Testis (tissue), 3 donors: ENCODE measurements around the gene CENPL. TPM values are rescaled to one million over a fixed set of nuclear protein-coding genes. Genes with fewer than 3 reads are reported as not detected.

Source experiments
- DNase-seq: peaks from one replicate; pipeline ENCODE4 v3.0.0-alpha.2; 2019
- H3K27ac ChIP-seq, 2 donors: fragments of 200-600 bp; sonication (generic); one replicate each; pipeline ENCODE4 v1.5.1; 2019
- H3K27me3 ChIP-seq: fragments of 200-600 bp; sonication (generic); one replicate; pipeline ENCODE4 v1.5.1; 2019
- H3K36me3 ChIP-seq: fragments of 200-600 bp; sonication (generic); one replicate; pipeline ENCODE4 v1.5.1; 2017; ENCODE audit warnings: low read depth; ENCODE audit errors: missing control alignments
- H3K4me1 ChIP-seq: fragments of 200-600 bp; sonication (generic); one replicate; pipeline ENCODE4 v1.5.1; 2019
- H3K4me3 ChIP-seq, 2 donors: fragments of 200-600 bp; sonication (generic); one replicate each; pipeline ENCODE4 v1.5.1; 2017 to 2019
- H3K9me3 ChIP-seq: fragments of 200-600 bp; sonication (generic); one replicate; pipeline ENCODE4 v1.5.1; 2017
- POLR2A ChIP-seq: fragments of 450-650 bp; IDR thresholded peaks from one replicate; pipeline ENCODE4 v1.6.1; 2017; ENCODE audit warnings: antibody characterized with exemption, mild to moderate bottlenecking, moderate library complexity
- WGBS, 2 donors: methylation state at CpG; one replicate each; pipeline ENCODE4 v1.1.5; 2018; 5-methylcytosine and 5-hydroxymethylcytosine counted together
- intact Hi-C: fragments of 100-400 bp; cut with DNase I; formaldehyde crosslinking; loops from one replicate; pipeline ENCODE4 v1.15.1; 2023; ENCODE audit warnings: low total_unique reads
- polyA plus RNA-seq: library from polyadenylated mRNA; stranded (reverse); fragments of 350-450 nt; fragmentation: Illumina TruSeq; extraction: RNeasy Lipid Tissue Mini Kit (QIAGEN cat#74804); gene quantifications from one replicate; pipeline ENCODE4 v1.2.3, GENCODE V29; 2014; ENCODE audit warnings: low read depth, low replicate concordance; ENCODE audit not compliant: insufficient read depth
- total RNA-seq, 2 donors: library from RNA; depleted of rRNA; stranded (reverse); fragments of >200 nt; gene quantifications; one replicate each; pipeline ENCODE4 v1.2.3, GENCODE V29; 2016
- TF ChIP-seq, protein P1 (sequence below), 3 experiments: fragments of 450-650 bp in 2 of 3; fragments of 200-600 bp in 1 of 3; sonication (generic) in 1 of 3; IDR thresholded peaks; one replicate each; pipeline ENCODE4 v1.5.1; 2016 to 2019; ENCODE audit warnings: antibody characterized with exemption in 3 of 3, mild to moderate bottlenecking in 2 of 3, moderate library complexity in 1 of 3

Gene CENPL
- total and polyA plus RNA-seq, 3 donors from 2014 or later = 13.2 to 26.5 (median 20.5) TPM

DNA sequence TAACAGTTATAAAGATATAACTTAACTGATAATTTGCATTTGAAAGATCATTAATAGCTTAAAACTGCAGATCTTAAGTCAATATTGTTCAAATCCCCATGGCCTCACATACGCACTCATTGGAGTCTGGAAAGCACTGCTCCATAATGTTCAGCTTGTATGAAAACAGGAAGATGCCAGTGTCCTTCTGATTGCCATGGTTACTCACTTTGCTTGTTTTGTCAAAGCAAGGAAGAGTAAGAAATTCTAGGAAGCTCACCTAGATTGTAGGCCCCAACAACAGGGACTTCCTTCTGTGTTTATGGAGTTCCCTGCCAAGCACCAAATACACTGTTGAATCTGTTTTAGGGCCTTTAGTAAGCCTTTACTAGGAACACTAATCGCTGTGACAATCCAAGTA lies 32.2 kb upstream of the CENPL start:
- Histone ChIP-seq H3K27ac (no peak overlapping the region), H3K4me1 (no peaks in the 10 kb centered on the region), H3K27me3 (no peaks in the 10 kb centered on the region), H3K36me3 (no peaks in the 10 kb centered on the region), H3K4me3 (no peak overlapping the region), H3K9me3 (no peaks in the 10 kb centered on the region)
- WGBS, 2 donors = 89 to 93% methylated on average over 2 of the region's 2 CpGs
- intact Hi-C loops = no loop called here
- DNase-seq = no peak
- TF ChIP-seq, protein P1, sequence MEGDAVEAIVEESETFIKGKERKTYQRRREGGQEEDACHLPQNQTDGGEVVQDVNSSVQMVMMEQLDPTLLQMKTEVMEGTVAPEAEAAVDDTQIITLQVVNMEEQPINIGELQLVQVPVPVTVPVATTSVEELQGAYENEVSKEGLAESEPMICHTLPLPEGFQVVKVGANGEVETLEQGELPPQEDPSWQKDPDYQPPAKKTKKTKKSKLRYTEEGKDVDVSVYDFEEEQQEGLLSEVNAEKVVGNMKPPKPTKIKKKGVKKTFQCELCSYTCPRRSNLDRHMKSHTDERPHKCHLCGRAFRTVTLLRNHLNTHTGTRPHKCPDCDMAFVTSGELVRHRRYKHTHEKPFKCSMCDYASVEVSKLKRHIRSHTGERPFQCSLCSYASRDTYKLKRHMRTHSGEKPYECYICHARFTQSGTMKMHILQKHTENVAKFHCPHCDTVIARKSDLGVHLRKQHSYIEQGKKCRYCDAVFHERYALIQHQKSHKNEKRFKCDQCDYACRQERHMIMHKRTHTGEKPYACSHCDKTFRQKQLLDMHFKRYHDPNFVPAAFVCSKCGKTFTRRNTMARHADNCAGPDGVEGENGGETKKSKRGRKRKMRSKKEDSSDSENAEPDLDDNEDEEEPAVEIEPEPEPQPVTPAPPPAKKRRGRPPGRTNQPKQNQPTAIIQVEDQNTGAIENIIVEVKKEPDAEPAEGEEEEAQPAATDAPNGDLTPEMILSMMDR (IDR thresholded peaks at IDR 0.05) = no peak
- no peak for TF ChIP-seq POLR2A

DNA sequence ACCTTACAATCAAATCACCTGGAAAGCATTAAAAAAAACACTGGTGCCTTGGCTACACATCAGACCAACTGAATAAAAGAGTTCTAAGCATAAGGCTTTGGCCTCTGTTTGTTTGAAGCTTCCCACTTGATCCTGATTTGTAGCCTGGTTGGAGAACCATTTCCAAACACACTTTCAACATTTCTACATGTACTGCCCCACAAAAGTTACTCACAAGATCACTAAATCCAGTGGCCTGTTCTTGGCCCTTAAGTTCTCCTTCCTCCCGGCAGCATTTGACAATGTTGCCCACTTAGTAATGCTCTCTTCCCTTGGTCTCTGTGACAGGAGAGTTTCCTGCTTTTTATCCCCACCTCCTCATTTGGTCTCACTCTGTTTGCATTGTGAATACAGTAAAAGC lies 31.3 kb upstream of the CENPL start:
- H3K4me3 ChIP-seq = no peak overlapping the region
- TF ChIP-seq POLR2A = no peak
- TF ChIP-seq, protein P1 (IDR thresholded peaks at IDR 0.05) = no peak
- no peak for DNase-seq
- H3K9me3 ChIP-seq = no peaks in the 10 kb centered on the region
- no peaks in the 10 kb centered on the region for H3K4me1 ChIP-seq
- 87 to 94% methylated on average over 1 of the region's 1 CpG for WGBS, 2 donors
- intact Hi-C loops = no loop called here
- no peak overlapping the region for H3K27ac ChIP-seq
- no peaks in the 10 kb centered on the region for H3K36me3 ChIP-seq
- no peaks in the 10 kb centered on the region for H3K27me3 ChIP-seq

DNA sequence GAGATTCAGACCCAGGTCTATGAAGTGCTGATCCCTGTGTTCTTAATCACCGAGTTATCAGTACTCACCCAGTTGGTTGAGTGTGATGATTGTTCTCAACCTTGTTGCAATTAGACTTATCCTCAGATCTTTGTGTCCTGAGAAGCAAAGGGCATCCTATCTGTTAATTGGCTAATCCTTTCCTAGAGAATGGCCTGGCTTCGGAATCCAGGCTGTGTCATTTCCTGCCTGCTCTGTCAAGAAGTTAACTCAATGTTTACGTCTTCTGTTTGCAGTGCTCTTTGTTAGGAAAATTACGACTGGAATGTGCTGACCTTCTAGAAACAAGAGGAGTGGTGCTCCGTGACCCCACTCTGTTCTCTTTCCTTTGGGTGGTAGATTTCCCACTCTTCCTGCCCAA lies 28.4 kb upstream of the CENPL start:
- 66 to 70% methylated on average over 5 of the region's 5 CpGs for WGBS, 2 donors
- DNase-seq = no peak

DNA sequence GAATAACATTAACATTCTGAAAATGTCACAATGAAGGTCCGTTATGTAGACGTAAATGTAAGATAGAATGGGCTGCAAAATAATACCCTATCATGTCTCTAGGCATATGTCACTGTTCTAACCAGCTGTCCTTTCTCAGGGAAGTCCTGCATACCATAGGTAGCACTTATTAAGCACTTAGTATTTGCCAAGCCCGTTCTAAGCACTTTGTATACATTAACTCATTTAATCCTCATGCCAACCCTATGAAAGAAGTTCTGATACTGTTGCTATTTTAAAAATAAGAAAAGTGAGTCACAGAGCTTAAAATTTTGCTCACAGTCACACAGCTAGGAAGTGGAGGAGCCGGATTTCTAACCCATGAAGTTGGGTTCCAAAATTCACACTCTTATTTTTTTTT lies 27.4 kb upstream of the CENPL start:
- no peak for DNase-seq
- TF ChIP-seq, protein P1 (IDR thresholded peaks at IDR 0.05) = no peak
- TF ChIP-seq POLR2A = no peak
- Histone ChIP-seq H3K9me3 (no peaks in the 10 kb centered on the region), H3K4me1 (no peaks in the 10 kb centered on the region), H3K4me3 (no peak overlapping the region), H3K36me3 (no peaks in the 10 kb centered on the region), H3K27ac (no peak overlapping the region), H3K27me3 (no peaks in the 10 kb centered on the region)
- intact Hi-C loops = no loop called here
- 87 to 94% methylated on average over 4 of the region's 4 CpGs for WGBS, 2 donors

More for the DNA sequence above, 28.4 kb upstream of the CENPL start:
- TF ChIP-seq POLR2A = no peak
- TF ChIP-seq, protein P1 (IDR thresholded peaks at IDR 0.05) = no peak
- Histone ChIP-seq H3K4me3 (no peak overlapping the region), H3K9me3 (no peaks in the 10 kb centered on the region), H3K4me1 (no peaks in the 10 kb centered on the region), H3K36me3 (no peaks in the 10 kb centered on the region), H3K27ac (no peak overlapping the region), H3K27me3 (no peaks in the 10 kb centered on the region)
- intact Hi-C loops = no loop called here

DNA sequence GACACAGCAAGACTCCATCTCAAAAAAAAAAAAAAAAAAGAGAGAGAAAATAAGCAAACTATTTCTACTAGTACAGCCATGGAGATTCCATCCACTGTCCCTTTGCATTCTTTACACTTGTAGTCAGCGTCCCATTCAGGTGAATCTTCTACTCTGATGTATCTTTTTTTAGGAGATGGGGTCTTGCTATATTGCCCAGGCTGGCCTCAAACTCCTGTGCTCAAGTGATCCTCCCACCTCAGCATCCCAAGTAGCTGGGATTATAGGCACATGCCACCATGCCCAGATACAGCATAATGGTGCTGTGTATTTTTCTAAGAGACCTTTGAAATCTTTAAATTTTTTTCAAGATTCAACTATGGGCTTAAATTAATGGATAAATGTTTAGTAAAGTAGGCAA lies 8.1 kb upstream of the CENPL start:
- no peaks in the 10 kb centered on the region for H3K27me3 ChIP-seq
- DNase-seq = no peak
- 96 to 100% methylated on average over 1 of the region's 1 CpG for WGBS, 2 donors
- no peak overlapping the region for H3K27ac ChIP-seq
- H3K4me1 ChIP-seq = no peaks in the 10 kb centered on the region
- H3K36me3 ChIP-seq = no peaks in the 10 kb centered on the region
- intact Hi-C loops = no loop called here
- TF ChIP-seq POLR2A = no peak
- TF ChIP-seq, protein P1 (IDR thresholded peaks at IDR 0.05) = no peak
- H3K4me3 ChIP-seq = no peak overlapping the region
- H3K9me3 ChIP-seq = no peaks in the 10 kb centered on the region
